Natural killer cell treated with Interleukin-12 subunit alpha and Interleukin-12 subunit beta and Interleukin-15 and Interleukin-18, amount 100 ng/mL, for 72 hours (primary cell): ENCODE measurements around the gene CDC20. TPM values are rescaled to one million over a fixed set of nuclear protein-coding genes. Genes with fewer than 3 reads are reported as not detected.

Experiments
- ATAC-seq, 2 donors: fragments of 150-1000 bp; cut with Tn5 transposase in 1 of 2; sonication (Bioruptor Pico), chemical (Tn5 transposase) in 1 of 2; 2 replicates each; pipeline ENCODE4 v1.10.0; 2021
- DNase-seq: peaks from one replicate; pipeline ENCODE4 v3.0.0; 2022; ENCODE audit warnings: low spot score
- H3K27ac Mint-ChIP-seq, 2 donors: 1 replicate in 1 of 2; 2 replicates in 1 of 2; pipeline ENCODE4 v1.8.0; 2022; ENCODE audit warnings: mixed read lengths in 2 of 2, mild to moderate bottlenecking in 1 of 2, moderate library complexity in 1 of 2
- H3K27me3 Mint-ChIP-seq, 2 donors: 1 replicate in 1 of 2; 2 replicates in 1 of 2; pipeline ENCODE4 v1.8.0; 2022; ENCODE audit warnings: mixed read lengths in 2 of 2
- H3K36me3 Mint-ChIP-seq: one replicate; pipeline ENCODE4 v1.8.0; 2022; ENCODE audit warnings: mixed read lengths
- H3K4me1 Mint-ChIP-seq, 2 donors: 1 replicate in 1 of 2; 2 replicates in 1 of 2; pipeline ENCODE4 v1.8.0; 2022; ENCODE audit warnings: low read depth in 2 of 2, mixed read lengths in 2 of 2, mild to moderate bottlenecking in 1 of 2
- H3K4me3 Mint-ChIP-seq: one replicate; pipeline ENCODE4 v1.8.0; 2022; ENCODE audit warnings: mixed read lengths
- H3K9me3 Mint-ChIP-seq: 2 replicates; pipeline ENCODE4 v1.8.0; 2022; ENCODE audit warnings: mixed read lengths
- total RNA-seq, 2 donors: library from RNA; stranded (reverse); gene quantifications; one replicate each; pipeline ENCODE4 v1.2.3, GENCODE V29; 2022

CDC20 gene
- 100 to 1,000 TPM in 1 of 2 donors, 10 to 100 TPM in 1; 98.7 to 152 TPM for total RNA-seq

GRCh38 chr1:43358746-43359693 is at the start of gene CDC20:
TSS of gene CDC20 (plus strand) at chr1:43358981. CDS start at chr1:43359216, 235 bp downstream.
- peak within 1 kb of the TSS; percentile 97 for H3K4me3 Mint-ChIP-seq
- DNase-seq (peak; percentile 98), ATAC-seq (peak; percentile 98 to 99)
- no peaks in the 10 kb centered on the region for H3K9me3 Mint-ChIP-seq
- H3K36me3 Mint-ChIP-seq, result peaks cover 18% of the 10 kb centered on the region
- peak within 1 kb of the TSS; percentile 70 to 92 for H3K27ac Mint-ChIP-seq
- peaks cover 32 to 43% of the 10 kb centered on the region in 2 donors for H3K4me1 Mint-ChIP-seq
- no peaks in the 10 kb centered on the region for H3K27me3 Mint-ChIP-seq

GRCh38 chr1:43309405-43310025 is 49.3 kb upstream of the CDC20 start:
- Mint-ChIP-seq H3K27me3 (no peaks in the 10 kb centered on the region), H3K27ac (no peak overlapping the region), H3K36me3 (no peaks in the 10 kb centered on the region), H3K4me1 (no peaks in the 10 kb centered on the region), H3K9me3 (no peaks in the 10 kb centered on the region), H3K4me3 (no peak overlapping the region)
- ATAC-seq (no peak), DNase-seq (no peak)

GRCh38 chr1:43311521-43311920 is 47.3 kb upstream of the CDC20 start:
- no peak for ATAC-seq
- Mint-ChIP-seq H3K27ac (no peak overlapping the region), H3K4me1 (no peaks in the 10 kb centered on the region), H3K4me3 (no peak overlapping the region), H3K36me3 (no peaks in the 10 kb centered on the region), H3K27me3 (no peaks in the 10 kb centered on the region), H3K9me3 (no peaks in the 10 kb centered on the region)
- no peak for DNase-seq

- no peaks in the 10 kb centered on the region for H3K4me1 Mint-ChIP-seq
- H3K36me3 Mint-ChIP-seq, result no peaks in the 10 kb centered on the region
- no peak overlapping the region for H3K4me3 Mint-ChIP-seq
- no peaks in the 10 kb centered on the region for H3K9me3 Mint-ChIP-seq
- no peaks in the 10 kb centered on the region for H3K27me3 Mint-ChIP-seq
- no peak overlapping the region for H3K27ac Mint-ChIP-seq
- ATAC-seq, result no peak
- DNase-seq, result no peak
Measured at GRCh38 chr1:43312212-43312623, 46.6 kb upstream of the CDC20 start.

GRCh38 chr1:43312663-43313515 is 45.9 kb upstream of the CDC20 start:
- Mint-ChIP-seq H3K27ac (no peak overlapping the region), H3K27me3 (no peaks in the 10 kb centered on the region), H3K9me3 (no peaks in the 10 kb centered on the region), H3K4me3 (no peak overlapping the region), H3K4me1 (no peaks in the 10 kb centered on the region), H3K36me3 (no peaks in the 10 kb centered on the region)
- ATAC-seq, result no peak
- no peak for DNase-seq

GRCh38 chr1:43313771-43314170 is 45.0 kb upstream of the CDC20 start:
- Mint-ChIP-seq H3K36me3 (no peaks in the 10 kb centered on the region), H3K27me3 (no peaks in the 10 kb centered on the region), H3K27ac (no peak overlapping the region), H3K4me3 (no peak overlapping the region), H3K4me1 (no peaks in the 10 kb centered on the region), H3K9me3 (no peaks in the 10 kb centered on the region)
- ATAC-seq, result no peak
- DNase-seq, result no peak

- no peaks in the 10 kb centered on the region for H3K9me3 Mint-ChIP-seq
- no peak overlapping the region for H3K27ac Mint-ChIP-seq
- H3K4me1 Mint-ChIP-seq, result no peaks in the 10 kb centered on the region
- H3K27me3 Mint-ChIP-seq, result no peaks in the 10 kb centered on the region
- DNase-seq, result no peak
- no peak for ATAC-seq
- no peaks in the 10 kb centered on the region for H3K36me3 Mint-ChIP-seq
- H3K4me3 Mint-ChIP-seq, result no peak overlapping the region
Measured at GRCh38 chr1:43314233-43314632, 44.5 kb upstream of the CDC20 start.

GRCh38 chr1:43315481-43315880 is 43.3 kb upstream of the CDC20 start:
- no peak for ATAC-seq
- H3K4me3 Mint-ChIP-seq, result no peak overlapping the region
- H3K9me3 Mint-ChIP-seq, result no peaks in the 10 kb centered on the region

GRCh38 chr1:43315963-43316737 is 42.6 kb upstream of the CDC20 start:
- DNase-seq (no peak), ATAC-seq (no peak)
- peaks cover 0 to 8% of the 10 kb centered on the region in 2 donors for H3K4me1 Mint-ChIP-seq
- H3K36me3 Mint-ChIP-seq, result no peaks in the 10 kb centered on the region
- no peaks in the 10 kb centered on the region for H3K27me3 Mint-ChIP-seq
- no peak overlapping the region for H3K27ac Mint-ChIP-seq
- no peak overlapping the region for H3K4me3 Mint-ChIP-seq
- H3K9me3 Mint-ChIP-seq, result no peaks in the 10 kb centered on the region

More at GRCh38 chr1:43315481-43315880, 43.3 kb upstream of the CDC20 start:
- Mint-ChIP-seq H3K4me1 (peaks cover 0 to 8% of the 10 kb centered on the region in 2 donors), H3K36me3 (no peaks in the 10 kb centered on the region), H3K27ac (no peak overlapping the region), H3K27me3 (no peaks in the 10 kb centered on the region)
- no peak for DNase-seq

- Mint-ChIP-seq H3K4me3 (no peak overlapping the region), H3K36me3 (no peaks in the 10 kb centered on the region), H3K27me3 (no peaks in the 10 kb centered on the region), H3K9me3 (no peaks in the 10 kb centered on the region), H3K27ac (no peak overlapping the region), H3K4me1 (peaks cover 0 to 8% of the 10 kb centered on the region in 2 donors)
- no peak for ATAC-seq
- DNase-seq, result no peak
Measured at GRCh38 chr1:43316738-43317520, 41.9 kb upstream of the CDC20 start.

GRCh38 chr1:43317817-43318471 is 40.8 kb upstream of the CDC20 start:
- peaks cover 0 to 8% of the 10 kb centered on the region in 2 donors for H3K4me1 Mint-ChIP-seq
- H3K36me3 Mint-ChIP-seq, result no peaks in the 10 kb centered on the region
- no peak overlapping the region for H3K27ac Mint-ChIP-seq
- no peaks in the 10 kb centered on the region for H3K9me3 Mint-ChIP-seq
- H3K4me3 Mint-ChIP-seq, result no peak overlapping the region
- ATAC-seq, result no peak
- H3K27me3 Mint-ChIP-seq, result no peaks in the 10 kb centered on the region
- no peak for DNase-seq

GRCh38 chr1:43318831-43319230 is 40.0 kb upstream of the CDC20 start:
- H3K36me3 Mint-ChIP-seq, result no peaks in the 10 kb centered on the region
- no peak for ATAC-seq
- H3K27me3 Mint-ChIP-seq, result no peaks in the 10 kb centered on the region
- H3K27ac Mint-ChIP-seq, result no peak overlapping the region
- no peak overlapping the region for H3K4me3 Mint-ChIP-seq
- no peak for DNase-seq
- no peaks in the 10 kb centered on the region for H3K9me3 Mint-ChIP-seq
- H3K4me1 Mint-ChIP-seq, result peaks cover 0 to 8% of the 10 kb centered on the region in 2 donors
